Measurements from ENCODE around the gene NRL.

Gene NRL

GRCh38 chr14:24100197-24100981 lies 14.4 kb downstream of the NRL start:
- ChIA-PET POLR2A (no interaction called here), CTCF (interaction anchor here (13.5 to 13.9 kb wide), 2 partner anchors 5 to 6 kb away, joined by 246 read pairs; partner anchors contain the start of gene PCK2)
- no peak for DNase-seq (ENCODE audit: extremely low spot score)
- TF ChIP-seq CTCF (IDR thresholded peaks at IDR 0.05; ENCODE audit: control extremely low read depth, extremely low read depth, low read depth, missing control alignments): no peak

DNA sequence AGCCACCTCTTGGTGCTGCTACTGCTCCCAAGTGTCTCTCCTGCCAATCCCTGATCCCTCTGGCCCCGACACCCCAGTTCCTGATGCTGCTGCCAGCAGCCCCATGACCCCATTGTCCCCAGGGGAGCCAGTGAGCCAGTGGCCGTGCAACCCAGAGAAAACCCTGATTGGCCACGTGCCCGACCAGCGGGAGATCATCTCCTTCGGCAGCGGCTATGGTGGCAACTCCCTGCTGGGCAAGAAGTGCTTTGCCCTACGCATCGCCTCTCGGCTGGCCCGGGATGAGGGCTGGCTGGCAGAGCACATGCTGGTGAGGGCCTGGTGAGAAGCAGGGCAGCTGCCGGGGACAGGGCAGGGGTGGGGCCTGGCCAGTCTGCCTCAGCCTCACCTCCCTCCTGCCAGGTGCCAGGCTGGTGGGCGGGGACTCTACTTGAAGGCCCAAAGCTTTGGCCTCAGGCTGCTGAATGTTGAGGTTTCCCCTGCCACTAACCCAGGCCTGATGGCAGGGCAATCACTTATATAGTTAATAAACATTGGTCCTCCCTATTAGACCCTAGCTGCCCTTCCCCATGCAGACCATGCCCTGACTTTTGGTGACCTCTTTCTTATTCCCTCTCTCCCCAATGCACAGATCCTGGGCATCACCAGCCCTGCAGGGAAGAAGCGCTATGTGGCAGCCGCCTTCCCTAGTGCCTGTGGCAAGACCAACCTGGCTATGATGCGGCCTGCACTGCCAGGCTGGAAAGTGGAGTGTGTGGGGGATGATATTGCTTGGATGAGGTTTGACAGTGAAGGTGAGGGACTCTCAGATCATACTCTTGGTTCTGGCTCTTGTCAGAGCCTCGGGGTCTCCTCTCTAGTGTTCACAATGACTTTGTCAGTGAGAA lies 15.6 kb downstream of the NRL start:
- DNase-seq (ENCODE audit: extremely low spot score): no peak
- TF ChIP-seq CTCF (IDR thresholded peaks at IDR 0.05; ENCODE audit: control extremely low read depth, extremely low read depth, low read depth, missing control alignments): no peak
- ChIA-PET POLR2A (no interaction called here), CTCF (interaction anchor here (1.4 to 13.9 kb wide), 3 partner anchors 5 to 18 kb away, joined by 5 to 246 read pairs (median 246); partner anchors contain the start of gene PCK2)

DNA sequence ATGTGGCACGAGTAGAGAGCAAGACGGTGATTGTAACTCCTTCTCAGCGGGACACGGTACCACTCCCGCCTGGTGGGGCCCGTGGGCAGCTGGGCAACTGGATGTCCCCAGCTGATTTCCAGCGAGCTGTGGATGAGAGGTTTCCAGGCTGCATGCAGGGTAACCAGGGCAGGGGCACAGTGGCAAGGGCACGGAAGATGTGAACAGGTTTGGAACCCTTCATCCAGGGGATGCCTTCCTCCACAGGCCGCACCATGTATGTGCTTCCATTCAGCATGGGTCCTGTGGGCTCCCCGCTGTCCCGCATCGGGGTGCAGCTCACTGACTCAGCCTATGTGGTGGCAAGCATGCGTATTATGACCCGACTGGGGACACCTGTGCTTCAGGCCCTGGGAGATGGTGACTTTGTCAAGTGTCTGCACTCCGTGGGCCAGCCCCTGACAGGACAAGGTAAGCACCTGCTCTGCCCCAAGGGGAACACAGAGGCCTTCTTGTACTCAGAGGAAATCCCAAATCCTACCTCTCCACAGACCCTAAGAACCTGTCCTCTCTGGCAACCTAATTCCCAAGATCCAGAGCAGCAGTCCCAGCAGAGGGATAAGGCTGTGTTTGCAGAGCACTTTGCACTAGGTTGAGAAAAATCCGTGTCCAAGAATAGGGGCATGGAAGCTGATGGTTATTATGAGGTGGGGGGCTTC lies 16.4 kb downstream of the NRL start:
- TF ChIP-seq CTCF (IDR thresholded peaks at IDR 0.05; ENCODE audit: control extremely low read depth, extremely low read depth, low read depth, missing control alignments): no peak
- no peak for DNase-seq (ENCODE audit: extremely low spot score)
- POLR2A ChIA-PET: no interaction called here
- CTCF ChIA-PET: interaction anchor here (0.9 to 13.9 kb wide), 7 partner anchors 4 to 109 kb away, joined by 3 to 246 read pairs (median 5); partner anchors contain the start of gene PCK2

DNA sequence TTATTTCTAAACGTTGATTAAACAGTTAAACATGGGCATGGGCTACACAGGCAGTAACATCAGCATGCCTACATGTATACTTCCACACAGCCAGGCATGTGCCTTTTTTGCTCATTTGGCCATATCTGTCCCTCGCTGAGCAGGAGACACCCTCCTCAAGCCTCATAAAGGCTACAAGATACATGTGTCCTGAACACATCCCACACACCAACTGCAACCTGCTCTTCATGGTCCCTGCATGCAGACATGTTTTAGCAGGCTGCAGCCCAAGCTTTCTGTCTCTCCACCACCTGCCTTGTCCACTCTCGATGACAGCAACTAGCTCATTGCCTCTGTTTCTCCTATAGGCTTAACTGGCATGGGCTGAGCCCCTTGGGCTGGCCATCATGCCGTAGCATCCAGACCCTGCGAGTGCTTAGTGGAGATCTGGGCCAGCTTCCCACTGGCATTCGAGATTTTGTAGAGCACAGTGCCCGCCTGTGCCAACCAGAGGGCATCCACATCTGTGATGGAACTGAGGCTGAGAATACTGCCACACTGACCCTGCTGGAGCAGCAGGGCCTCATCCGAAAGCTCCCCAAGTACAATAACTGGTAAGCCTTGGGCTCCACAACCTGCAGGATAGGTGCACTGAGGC lies 18.1 kb downstream of the NRL start:
- no peak for TF ChIP-seq CTCF (IDR thresholded peaks at IDR 0.05; ENCODE audit: control extremely low read depth, extremely low read depth, low read depth, missing control alignments)
- no peak for DNase-seq (ENCODE audit: extremely low spot score)
- POLR2A ChIA-PET: interaction anchor here (0.9 kb wide), 1 partner anchor 18 kb away, joined by 3 read pairs; the partner anchor contains the start of gene DCAF11
- CTCF ChIA-PET: interaction anchor here (1.3 to 13.9 kb wide), 3 partner anchors 9 to 64 kb away, joined by 3 to 246 read pairs (median 3); no protein-coding TSS in a partner anchor

DNA sequence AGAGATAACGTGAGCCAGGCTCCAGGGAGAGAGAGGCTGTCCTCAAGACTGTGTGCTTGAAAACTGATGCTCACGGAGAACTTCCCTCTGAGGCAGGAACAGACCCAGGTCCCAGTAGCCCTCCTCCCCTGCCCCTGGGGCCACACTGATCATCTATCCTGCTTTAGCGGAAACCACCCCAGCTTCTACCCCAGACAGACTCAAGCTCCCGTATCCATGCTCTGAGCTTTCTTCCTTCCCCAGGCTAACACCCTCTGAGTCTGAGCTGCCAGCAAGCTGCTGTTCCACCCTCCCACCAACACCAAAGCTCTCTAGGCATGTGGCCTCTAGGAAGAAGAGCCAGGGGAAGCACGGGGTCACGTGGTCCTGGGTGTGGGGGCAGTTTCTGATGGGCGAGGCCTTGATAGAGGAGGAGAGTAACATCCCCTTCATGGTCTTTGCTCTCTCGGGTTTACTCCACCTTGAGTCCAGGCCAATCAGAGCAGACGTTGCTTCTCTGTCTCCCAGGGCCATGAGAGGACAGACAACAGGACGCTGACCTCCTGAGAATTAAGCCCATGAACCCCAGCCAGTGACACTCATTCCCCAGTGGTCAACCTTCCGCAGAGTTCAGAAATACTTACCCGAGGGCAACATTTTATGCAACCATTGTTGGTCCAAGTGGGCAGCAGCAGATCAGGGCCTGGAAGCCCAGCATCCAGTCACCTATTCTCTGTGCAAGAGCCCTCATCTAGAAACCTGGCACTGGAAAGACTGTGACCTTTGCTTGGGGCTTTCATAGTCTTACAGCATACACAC lies 19.3 kb downstream of the NRL start:
- DNase-seq (ENCODE audit: extremely low spot score): peak; percentile 94
- ChIA-PET POLR2A (interaction anchor here (0.7 to 2.7 kb wide), 8 partner anchors 8 to 542 kb away, joined by 3 to 29 read pairs (median 5); partner anchors contain the start of genes DCAF11, EMC9, IRF9 and NRL), CTCF (interaction anchor here (0.8 to 13.9 kb wide), 11 partner anchors 10 to 336 kb away, joined by 3 to 246 read pairs (median 3); partner anchors contain the start of genes CARMIL3, DCAF11, EMC9 and MDP1)
- no peak for TF ChIP-seq CTCF (IDR thresholded peaks at IDR 0.05; ENCODE audit: control extremely low read depth, extremely low read depth, low read depth, missing control alignments)
